ENCODE results near the gene REC114. TPM values are rescaled to one million over a fixed set of nuclear protein-coding genes. Genes with fewer than 3 reads are reported as not detected.

REC114 gene
- total RNA-seq, 1 donor from 2014 or later = not detected

DNA sequence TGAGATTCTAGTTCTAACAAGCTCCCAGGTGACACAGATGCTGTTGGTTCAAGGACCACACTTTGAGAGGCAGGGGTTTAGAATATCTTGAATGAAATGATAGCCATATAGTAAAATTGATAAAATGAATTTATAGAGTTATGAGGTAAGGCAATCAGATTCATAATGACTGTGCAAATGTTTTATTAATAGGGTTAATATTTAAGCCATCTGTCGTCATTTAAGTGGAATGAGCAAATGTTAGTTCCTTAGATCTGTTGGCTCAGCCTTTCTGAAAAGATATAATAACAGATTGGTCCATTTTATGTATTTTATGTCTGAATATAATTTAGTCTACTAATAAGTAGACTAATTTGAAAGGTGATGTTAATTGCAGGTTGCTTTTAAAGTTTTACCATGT lies 12.9 kb downstream of the REC114 start:
- DNase-seq (ENCODE audit: low read depth) = no peak

DNA sequence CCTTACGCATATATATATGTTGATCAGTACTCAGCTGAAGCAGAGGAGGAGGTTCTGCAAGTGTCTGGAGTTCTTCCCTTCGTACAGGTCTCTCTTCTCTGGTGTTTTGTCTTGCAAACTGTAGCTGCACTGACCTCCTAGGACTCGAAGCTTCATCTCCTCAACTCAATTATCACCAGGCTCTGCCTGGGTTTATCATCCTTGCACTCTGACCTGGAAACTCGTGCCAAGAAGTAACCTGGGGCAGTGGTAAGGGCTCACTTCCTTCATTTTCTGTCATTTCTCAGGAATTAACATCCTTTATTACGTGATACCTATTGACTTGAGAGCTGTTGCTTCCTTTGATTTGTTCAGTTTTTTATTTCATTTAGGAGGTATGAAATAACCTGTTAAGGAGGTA lies 14.4 kb downstream of the REC114 start:
- no peak for DNase-seq (ENCODE audit: low read depth)

DNA sequence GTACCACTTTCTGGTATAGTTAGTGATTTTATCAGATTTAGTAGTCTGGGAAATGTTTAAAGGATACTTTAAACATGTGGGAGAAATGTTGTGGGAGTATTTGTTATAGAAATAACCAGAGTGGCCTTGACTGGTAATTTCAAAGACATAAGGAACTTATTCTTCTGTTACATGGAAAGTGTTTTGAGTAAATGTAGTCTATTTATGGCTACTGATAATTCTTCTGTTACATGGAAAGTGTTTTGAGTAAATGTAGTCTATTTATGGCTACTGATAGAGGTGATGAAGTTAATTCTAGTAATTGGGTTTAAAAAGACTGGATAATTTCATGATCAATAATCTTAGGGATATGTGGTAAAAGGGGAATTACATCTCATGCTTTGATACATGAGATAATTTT lies 17.7 kb downstream of the REC114 start:
- DNase-seq (ENCODE audit: low read depth) = no peak

DNA sequence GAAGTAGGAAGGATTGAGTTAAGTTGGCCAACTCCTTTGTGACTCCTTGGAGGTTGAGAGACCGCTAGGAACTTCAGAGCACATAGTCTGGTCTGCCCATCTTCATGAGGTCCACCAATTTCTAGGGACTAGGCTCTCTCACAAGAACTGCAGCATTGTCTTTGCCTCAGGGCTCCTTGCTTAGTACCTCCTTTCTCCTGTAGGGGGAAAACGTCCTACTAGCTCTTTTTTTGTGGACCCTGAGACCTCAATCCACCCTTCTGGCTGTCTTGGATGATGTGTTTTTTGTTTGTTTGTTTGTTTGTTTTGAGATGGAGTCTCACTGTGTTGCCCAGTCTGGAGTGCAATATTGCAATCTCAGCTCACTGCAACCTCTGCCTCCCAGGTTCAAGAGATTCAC lies 21.6 kb downstream of the REC114 start:
- no peak for DNase-seq (ENCODE audit: low read depth)

DNA sequence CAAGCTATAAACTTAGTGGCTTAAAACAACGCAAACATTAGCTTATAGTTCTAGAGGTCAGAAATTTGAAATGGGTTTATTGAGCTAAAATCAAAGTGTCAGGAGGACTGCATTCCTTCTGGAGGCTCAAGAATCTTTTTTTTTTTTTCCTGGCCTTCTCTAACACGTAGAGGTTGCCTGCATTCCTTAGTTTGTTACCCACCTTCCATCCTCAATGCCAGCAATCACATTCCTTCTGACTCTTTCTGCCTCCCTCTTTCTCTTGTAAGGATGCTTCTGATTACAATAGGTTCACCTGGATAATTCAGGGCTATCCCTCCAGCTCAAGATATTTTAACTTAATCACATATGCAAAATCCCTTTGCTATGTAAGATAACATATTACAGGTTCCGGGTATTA lies 24.8 kb downstream of the REC114 start:
- no peak for DNase-seq (ENCODE audit: low read depth)

DNA sequence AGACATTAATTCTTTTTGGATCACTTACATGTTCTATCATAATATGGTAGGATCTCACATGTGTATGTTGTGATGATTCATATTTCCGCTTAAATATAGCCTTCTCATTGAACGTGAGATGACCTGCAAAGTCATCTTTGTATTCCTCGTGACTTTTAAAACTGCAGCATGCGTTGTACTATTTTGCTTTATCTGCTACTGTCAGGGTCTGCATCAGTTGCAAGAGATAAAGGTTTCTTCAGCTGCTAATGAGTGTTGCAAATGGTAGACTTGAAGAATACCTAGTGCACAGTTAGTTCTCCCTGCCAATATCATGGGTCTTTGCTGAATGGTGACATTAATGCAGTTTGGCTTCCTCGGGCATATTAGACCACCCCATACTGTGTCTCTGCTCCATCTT lies 31.8 kb downstream of the REC114 start:
- no peak for DNase-seq (ENCODE audit: low read depth)

DNA sequence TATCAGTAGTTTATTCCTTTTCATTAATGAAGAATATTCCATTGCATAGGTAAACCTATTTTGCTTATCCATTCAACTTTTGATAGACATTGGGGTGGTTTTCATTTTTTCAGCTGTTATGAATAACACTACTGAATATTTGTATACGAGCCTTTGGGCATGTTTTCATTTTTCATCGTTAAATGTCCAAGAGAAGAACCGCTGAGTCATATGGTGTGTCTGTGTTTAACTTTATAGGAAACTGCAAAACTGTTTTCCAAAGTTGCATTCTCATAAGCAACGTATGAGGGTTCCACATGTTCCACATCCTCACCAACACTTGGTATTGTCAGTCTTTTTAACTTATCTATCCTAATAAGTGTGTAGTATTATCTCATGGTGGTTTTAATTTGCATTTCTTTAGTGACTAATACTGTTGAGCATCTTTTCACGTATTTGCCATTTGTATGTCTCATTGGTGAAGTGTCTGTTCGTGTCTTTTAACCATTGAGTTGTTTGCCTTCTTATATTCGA lies 33.8 kb downstream of the REC114 start:
- DNase-seq (ENCODE audit: low read depth) = no peak

DNA sequence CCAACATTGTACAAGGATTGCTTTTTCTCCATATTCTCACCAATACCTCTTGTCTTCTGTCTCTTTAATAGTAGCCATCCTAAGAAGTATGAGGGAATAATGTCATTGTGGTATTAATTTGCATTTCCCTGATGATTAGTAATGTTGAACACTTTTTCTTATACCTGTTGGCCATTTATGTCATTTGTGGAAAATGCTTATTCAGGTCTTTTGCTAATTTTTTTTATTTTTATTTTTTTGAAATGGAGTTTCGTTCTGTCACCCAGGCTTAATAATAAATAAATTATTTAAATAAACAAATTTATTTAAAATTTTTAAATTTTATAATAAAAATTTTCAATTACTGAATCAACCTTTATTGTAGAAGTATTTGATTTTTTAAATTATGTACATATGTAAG lies 37.1 kb downstream of the REC114 start:
- no peak for DNase-seq (ENCODE audit: low read depth)

DNA sequence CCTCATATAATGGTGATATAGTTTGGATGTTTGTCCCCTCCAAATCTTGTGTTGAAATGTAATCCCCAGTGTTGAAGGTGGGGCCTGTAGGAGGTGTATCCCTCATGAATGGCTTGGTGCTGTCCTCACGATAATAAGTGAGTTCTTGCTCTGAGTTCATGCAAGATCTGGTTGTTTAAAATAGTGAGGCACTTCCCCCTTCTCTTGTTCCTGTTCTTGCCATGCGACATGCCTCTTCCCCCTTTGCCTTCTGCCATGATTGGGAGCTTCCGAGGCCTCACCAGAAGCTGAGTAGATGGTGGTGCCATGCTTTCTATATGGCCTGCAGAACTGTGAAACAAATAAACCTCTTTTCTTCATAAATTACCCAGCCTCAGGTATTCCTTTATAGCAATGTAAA lies 39.2 kb downstream of the REC114 start:
- DNase-seq (ENCODE audit: low read depth) = no peak

DNA sequence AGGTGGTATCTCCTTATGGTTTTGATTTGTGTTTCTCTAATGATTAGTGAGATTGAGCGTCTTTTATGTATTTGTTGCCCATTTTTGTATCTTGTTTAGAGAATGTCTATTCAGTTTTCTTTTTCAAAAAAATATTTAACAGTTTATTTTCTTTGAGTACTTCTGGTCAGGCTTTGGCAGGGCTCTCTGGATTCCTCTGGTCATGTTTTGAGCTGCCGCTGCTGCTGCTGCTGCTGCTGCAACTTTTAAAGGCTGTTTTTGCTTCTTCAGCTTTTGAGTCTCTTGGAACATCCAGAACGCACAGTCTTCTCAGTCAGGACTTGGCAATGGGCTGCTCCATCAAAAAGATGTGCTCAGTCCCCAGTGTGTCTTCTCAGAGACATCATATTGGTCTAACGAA lies 40.1 kb downstream of the REC114 start:
- no peak for DNase-seq (ENCODE audit: low read depth)

DNA sequence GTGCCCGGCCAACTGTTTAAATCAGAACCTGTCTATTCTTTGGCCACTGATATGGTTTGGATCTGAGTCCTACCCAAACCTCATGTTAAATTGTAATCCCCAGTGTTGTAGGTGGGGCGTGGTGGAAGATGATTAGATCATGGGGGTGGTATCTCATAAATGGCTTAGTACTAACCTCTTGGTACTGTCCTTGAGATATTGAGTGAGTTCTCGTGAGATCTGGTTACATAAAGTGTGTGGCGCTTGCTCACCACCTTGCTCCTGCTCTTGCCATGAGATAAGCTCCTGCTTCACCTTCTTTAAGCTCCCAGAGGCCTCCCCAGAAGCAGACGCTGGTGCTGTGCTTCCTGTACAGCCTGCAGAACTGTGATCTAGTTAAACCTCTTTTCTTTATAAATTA lies 42.4 kb downstream of the REC114 start:
- DNase-seq (ENCODE audit: low read depth) = no peak

DNA sequence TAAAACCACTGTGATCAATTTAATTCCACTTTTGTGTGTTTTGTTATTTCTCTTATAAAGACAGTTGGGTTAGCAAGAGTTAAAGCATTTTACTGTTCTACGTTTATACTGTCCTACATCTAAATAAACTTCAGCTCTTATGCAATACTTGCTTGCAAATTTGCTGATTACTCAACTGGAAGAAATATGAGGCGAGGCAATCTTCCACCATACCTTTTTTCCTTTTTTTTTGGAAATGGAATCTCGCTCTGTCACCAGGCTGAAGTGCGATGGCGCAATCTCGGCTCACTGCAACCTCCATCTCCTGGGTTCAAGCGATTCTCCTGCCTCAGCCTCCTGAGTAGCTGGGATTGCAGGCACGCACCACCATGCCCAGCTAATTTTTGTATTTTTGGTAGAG lies 42.9 kb downstream of the REC114 start:
- DNase-seq (ENCODE audit: low read depth) = peak; percentile 19

DNA sequence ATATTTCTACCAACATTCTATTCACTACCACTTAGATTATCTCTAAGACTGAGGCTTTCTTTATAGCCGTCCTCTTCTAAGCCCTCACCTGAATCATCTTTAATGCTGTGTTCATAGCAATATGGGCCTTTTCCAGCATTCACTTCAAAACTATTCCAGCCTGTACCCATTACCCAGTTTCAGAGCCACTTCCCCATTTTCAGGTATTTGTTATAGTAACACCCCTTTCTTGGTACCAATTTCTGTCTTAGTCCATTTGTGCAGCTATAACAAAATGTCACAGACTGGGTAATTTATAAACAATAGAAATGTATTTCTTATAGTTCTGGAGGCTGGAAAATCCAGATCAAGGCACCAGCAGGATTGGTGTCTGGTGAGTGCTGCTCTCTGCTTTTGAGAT lies 45.7 kb downstream of the REC114 start:
- DNase-seq (ENCODE audit: low read depth) = no peak

DNA sequence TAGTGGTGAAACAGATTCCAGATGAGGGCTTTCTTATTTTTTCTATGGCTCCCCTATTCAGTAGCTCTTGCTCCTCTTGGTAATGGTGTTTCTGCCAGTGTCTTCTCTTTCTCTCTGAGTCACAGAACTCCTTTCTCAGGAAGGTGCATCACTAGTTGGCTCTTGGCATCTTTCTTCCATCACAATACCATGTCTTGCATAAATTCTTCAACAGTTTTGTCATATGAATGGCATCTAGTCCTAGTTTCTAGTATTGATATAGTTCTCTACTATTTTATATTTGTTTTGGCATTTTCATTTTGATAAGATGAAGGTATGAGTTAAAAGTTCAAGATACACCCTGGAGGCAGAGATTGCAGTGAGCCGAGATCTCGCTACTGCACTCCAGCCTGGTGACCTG lies 51.0 kb downstream of the REC114 start:
- no peak for DNase-seq (ENCODE audit: low read depth)

DNA sequence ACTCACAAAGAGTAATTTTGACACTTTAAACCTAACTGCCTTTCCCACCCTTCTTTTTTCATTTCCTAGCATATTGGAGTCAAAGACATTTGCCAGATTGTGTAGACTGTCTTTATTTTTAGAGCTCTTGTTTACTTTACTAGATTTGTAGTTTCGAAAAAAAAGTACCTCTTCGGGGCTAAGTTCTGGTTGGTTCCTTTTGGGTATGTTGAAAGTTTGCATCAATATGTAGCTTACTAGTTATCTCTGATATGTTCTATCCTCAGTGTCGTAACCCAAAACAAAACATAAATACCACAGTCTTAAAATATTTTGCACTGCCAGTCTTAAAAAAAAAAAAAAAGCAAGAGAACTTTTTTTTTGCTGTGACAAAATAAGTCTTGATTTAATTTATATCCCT lies 52.2 kb downstream of the REC114 start:
- DNase-seq (ENCODE audit: low read depth) = no peak

DNA sequence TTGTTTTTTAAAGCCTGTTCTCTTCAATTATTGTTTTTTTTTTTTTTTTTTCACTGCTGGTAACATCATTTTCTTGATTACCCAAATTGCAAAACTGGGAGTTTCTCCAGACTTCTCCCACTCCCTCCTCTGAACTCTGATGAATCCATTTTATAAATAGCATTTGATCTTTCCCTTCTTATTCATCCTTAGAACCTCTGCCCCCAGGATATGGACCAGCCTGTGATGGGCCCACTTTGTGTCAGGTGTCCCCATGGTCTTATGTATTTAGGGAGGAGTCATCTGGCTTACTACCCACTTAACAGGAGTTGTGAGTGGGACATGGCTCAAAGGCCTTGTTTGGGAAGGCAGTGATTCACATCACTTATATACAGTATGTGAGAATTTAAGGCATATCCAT lies 57.7 kb downstream of the REC114 start:
- no peak for DNase-seq (ENCODE audit: low read depth)

DNA sequence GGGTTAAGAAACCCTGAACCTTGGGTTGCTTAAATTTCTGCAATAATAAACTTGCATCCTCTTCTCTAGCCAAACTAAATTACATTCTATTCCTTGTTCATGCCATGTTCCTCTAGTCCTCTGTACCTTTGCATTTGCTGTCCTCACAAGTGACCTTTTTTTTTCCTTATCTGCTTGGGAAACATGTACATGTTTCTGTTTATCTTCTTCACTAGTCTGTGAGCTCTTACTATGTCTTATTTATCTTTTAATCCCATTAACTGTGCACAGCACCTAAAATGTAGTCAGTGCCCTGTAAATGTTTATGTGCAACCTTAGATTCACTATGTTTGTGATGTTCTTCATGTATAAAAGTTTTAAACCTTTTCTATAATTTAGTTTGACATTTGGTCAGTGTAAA lies 61.9 kb downstream of the REC114 start:
- no peak for DNase-seq (ENCODE audit: low read depth)

DNA sequence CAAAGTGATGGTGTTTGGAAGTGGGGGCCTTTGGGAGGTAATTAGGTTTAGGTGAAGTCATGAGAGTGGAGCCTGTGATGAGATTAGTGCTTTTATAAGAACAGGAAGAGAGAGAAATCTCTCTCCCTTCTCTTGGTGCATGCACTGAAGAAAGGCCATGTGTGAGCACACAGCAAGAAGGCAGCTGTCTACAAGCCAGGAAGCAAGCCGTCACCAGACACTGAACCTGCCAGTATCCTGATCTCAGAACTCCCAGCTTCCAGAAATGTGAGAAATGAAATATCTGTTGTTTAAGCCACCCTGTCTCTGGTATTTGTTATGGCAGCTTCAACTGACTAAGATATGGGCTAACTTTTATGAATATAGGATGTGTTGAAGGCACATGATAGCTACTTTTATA lies 72.6 kb downstream of the REC114 start:
- DNase-seq (ENCODE audit: low read depth) = no peak

DNA sequence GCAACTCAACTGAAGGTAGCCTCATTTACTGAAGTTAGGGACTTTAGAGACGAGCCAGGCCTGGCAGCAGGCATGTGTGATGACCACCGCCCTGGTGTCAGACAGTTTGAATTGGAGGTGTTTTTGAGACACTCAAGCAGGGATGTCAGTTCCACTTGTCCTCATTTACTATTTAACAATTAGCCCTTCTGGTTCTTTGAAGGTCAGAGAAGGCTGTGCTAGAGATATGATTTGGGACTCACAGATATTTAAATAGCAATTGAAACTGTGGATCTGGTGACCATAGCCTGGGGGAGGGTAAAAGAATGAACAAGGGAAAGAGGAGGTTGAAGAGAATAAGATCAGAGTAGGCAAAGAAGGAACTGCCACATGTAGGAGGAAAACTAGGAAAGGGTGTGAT lies 74.6 kb downstream of the REC114 start:
- DNase-seq (ENCODE audit: low read depth) = no peak

DNA sequence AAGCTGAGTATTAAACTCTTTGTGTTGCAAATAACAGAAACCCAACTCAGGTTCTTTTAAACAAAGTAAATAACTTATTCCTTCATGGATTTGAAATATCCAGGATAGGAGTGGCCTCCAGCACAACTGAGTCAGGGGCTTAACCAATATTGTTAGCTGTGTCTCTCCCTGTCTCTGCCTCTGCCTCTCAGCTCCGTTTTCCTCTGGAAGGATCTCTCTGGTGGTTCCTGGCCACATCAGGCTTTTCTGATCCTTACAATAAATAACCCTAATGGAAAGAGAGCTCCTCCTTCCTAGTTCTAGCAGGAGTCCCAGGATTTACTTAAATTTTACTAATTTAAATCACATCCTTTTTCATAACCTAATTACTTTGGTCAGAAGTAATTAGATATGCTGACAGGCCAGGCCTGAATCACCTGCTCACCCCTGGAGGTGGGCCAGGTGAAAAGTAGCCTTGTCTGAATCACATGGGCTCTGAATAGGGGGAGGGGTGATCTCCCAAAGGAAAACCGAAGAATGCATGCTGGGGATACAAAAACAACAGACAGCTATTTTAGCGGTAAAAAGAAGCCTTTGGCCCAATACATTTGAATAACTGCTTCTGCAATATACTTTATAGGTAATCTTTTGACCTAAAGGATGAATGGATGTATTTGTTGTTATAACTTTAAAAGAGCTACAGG lies 75.4 kb downstream of the REC114 start:
- peak; percentile 23 for DNase-seq (ENCODE audit: low read depth)

DNA sequence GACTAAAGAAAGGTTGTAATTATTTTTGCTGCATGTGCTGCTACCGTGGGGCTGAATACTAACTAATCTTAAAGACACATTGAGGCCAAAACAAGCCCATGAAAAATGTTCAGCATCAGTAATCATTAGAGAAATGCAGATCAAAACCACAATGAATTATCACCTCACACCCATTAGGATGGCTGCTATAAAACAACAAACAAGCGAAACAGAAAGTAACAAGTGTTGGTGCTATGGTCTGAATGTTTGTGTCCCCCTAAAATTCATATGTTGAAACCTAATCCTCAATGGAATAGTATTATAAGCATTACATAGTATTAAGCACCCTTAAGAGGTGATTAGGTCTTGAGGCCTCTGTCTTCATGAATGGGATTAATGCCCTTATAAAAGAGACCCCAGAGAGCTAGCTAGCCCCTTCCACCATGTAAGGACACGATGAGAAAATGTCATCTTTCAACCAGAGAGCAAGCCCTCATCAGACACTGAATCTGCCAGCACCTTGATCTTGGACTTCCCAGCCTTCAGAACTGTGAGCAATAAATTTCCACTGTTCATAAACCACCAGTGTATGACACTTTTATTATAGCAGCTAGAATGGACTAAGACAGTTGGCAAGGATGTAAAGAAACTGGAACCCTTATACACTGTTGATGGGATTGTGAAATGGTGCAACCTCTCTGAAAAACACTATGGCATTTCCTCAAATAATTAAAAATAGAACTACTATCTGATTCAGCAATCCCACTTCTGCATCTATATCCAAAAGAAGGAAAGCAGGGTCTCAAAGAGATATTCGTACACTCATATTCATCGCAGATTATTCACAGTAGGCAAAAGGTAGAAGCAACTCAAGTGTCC lies 76.1 kb downstream of the REC114 start:
- no peak for DNase-seq (ENCODE audit: low read depth)

DNA sequence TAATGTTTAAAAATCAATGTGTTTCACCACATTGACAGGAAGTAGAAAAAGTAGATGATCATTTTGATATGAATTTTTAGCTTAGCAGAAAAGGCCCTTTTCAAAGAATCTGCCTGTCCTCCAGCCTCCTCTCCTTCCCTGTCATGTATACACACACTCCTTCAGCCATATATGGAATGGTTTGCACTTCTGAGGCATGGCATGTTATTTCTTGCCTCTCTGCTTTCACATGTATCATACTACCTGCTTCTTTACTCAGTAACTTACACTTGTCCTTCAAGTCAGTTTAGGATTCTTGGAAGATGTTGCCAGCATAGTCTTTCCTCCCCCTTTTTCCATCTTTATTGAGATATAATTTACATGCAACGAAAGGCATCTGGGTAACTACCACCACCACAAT lies 79.0 kb downstream of the REC114 start:
- DNase-seq (ENCODE audit: low read depth) = no peak

DNA sequence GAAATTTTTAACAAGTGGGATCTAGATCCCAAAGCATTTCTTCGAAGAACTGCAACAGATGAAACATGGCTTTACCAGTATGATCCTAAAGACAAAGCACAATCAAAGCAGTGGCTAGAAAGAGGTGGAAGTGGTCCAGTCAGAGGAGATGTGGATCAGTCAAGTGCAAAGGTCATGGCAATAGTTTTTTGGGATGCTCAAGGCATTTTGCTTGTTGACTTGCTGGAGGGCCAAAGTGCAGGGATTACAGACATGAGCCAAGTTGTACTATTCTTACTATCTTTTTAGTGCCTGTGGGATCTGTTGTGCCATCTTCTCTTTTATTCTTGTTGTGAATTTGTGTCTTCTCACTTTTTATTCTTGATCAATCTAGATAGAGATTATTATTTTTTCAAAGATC lies 82.0 kb downstream of the REC114 start:
- no peak for DNase-seq (ENCODE audit: low read depth)
